HG03066 (cell line): ENCODE results near the gene CLEC18A.
"Not testable (repeated sequence)": the region's sequence is repeated elsewhere in the genome, so short reads cannot be mapped to it uniquely, and the experiment has no call there.

Experiments used
- ATAC-seq: cut with Tn5 transposase; IDR thresholded peaks from one replicate; pipeline ENCODE4 v1.9.1; 2021; ENCODE audit warnings: low read depth; ENCODE audit not compliant: unreplicated experiment

CLEC18A gene

DNA sequence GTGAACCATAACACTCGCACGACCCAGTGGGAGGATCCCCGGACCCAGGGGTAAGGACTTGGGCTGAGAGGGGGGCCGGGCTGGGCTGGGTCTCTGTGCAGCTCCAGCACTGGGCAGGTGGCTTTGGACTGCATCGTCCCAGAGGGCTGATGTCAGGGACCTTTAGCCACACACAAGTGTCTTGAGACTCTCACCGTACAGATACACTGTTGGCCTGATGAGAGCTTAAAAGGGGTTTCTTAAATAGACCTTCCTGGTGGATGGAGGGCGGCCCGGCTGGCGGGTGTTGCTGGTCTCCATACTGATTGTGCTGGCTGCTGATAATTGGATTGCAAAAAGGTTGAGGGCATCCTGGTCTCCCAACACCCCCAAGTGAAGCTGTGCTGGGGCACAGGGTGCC lies 21.7 kb upstream of the CLEC18A start:
- ATAC-seq: no peak

DNA sequence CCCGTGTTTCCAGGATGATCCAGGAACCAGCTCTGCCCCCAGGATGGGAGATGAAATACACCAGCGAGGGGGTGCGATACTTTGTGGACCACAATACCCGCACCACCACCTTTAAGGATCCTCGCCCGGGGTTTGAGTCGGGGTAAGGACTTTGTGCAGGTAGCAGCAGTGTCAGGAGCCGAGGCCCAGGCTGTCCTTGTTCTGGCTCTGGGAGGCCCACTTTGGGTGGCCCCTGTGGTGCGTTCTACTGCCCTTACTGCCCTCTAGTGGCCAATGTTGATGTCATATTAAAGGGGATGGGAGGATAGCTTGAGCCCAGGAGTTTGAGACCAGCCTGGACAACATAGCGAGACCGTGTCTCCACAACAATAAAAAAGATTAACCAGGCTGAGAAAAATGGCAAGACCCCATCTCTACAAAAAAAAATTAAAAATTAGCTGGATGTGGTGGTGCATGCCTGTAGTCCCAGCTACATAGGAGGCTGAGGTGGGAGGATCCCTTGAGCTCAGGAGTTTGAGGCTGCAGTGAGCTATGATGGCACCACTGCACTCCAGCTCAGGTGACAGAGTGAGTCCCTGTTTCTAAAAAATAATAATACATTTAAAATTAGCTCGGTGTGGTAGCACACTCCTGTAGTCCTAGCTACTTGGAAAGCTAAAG lies 20.9 kb upstream of the CLEC18A start:
- no peak for ATAC-seq

DNA sequence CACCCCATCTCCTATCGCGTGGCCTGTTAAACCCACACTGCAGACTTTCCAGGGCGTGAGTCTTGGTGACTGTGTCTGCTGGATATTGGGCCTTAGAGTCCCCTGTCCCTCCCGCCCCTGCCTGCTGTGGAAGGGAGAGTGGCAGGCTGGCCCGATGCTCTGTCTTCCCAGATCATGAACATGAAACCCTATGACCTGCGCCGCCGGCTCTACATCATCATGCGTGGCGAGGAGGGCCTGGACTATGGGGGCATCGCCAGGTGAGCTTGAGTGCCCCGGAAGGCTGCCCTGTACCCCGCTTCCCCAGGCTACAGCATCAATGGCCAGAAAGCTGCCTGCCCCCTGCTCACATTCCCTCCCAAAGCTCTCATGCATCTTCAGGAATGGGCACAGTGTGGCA lies 19.5 kb upstream of the CLEC18A start:
- ATAC-seq: no peak

DNA sequence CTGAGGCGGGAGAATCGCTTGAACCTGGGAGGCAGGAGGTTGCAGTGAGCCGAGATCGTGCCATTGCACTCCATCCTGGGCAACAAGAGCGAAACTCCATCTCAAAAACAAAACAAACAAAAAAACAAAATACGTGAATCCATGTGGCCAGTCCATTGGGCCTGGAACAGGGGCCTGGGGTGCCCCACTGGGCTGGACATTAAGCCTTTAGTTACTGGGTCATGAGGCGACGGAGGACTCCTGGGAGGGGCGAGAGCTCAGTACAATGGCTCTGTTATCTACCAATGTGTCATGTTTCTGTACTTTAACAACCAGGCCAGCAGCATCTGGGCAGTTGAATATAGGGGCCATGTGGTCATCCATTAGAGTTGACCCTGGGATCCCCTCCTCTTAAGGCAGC lies 18.9 kb upstream of the CLEC18A start:
- no peak for ATAC-seq

DNA sequence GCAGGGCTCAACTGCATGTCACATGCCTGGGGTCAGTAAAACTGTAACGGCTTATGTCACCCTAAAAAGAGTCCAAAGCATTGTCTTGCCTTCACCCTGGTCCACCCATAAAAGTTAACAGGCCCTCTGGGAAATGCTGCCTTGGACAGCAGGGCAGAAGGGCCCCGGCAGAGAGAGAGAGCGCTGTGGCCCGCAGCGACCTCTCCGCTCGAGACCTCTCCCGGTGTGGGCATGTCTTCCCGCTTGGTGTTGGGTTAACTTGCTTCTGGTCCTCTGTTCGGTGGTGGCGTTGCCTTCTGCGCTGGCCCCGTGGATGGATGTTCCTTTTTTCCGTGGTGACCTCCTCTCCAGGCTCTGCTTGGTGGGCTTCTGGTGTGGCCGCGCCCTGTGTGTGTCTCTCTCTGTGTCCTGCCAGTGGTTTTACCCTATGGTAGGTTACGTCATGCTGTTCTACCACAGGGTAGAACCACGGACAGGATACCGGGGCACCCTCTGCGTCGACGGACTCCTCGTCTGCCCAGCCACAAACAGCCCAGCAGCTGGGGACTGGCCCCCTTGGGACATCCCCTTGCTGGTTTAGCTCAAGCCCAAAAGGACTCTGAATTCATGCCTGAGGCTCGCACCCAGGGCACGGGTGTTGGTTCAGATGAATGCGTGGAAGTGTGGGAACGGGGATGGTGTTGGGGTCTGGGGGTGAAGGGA lies 18.3 kb upstream of the CLEC18A start:
- ATAC-seq: no peak

DNA sequence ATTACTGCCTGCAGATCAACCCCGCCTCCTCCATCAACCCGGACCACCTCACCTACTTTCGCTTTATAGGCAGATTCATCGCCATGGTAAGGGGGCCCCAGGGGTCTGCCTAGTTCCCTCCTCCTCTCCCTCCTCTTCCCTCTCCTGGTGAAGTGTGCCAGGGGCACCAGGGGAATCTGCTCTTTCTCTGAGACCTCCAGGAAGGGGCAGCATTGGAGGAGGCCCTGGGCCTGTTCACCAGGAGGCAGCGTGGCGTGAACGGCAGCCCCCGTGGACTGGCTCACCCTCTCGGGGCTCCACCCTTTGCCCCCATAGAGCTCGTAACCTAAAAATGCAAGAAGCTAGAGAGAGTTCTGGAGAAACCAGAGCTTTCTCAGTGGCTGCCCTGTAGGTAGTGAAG lies 17.1 kb upstream of the CLEC18A start:
- no peak for ATAC-seq

DNA sequence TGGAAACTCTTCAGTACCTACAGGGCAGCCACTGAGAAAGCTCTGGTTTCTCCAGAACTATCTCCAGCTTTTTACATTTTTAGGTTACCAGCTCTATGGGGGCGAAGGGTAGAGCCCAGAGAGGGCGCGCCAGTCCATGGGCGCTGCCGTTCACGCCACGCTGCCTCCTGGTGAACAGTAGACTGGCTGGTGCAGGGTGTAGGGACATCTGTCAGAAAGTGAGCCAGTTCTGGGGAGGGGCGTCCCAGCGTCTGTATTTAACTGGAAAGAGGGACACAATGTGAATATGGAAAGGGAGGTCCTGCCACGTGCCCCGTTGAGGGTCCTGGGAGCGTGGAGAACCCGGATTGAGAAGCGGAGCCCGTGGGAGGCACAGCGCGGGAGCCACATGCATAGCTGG lies 16.4 kb upstream of the CLEC18A start:
- ATAC-seq: no peak

DNA sequence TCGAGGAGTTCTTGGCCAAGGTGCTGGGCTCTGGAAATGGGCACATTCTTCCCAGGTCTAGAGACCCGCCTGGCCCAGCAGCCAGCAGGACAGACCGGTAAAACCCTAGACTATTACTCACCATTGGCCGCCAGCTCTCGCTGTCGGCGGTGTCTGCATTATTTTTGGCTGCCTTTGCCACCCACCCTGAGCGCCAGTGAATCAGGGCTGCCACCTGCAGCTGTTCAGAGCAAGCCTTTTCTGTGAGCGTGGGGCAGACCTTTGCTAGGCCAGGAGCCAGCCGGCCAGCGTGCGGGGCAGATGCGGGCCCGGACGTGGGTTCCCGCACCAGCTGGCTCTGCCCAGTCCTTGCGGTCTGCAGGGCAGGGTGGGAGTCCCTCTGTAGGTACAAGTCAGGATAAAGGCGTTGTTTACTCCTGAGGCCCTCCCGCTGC lies 15.8 kb upstream of the CLEC18A start:
- ATAC-seq: no peak

DNA sequence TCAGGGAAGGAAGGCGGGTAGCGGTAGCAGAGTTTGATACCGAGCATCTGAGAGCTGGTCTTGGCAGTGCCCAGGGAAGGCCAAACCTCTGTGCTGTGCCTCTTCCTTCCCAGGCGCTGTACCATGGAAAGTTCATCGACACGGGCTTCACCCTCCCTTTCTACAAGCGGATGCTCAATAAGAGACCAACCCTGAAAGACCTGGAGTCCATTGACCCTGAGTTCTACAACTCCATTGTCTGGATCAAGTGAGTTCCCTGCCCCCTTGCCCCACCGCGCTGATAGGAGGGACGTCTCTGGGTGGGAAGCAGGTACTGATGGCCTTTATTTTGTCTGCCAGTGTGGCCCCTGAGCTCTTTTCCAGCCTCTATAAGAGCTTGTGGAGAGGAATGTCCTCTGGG lies 15.4 kb upstream of the CLEC18A start:
- no peak for ATAC-seq

DNA sequence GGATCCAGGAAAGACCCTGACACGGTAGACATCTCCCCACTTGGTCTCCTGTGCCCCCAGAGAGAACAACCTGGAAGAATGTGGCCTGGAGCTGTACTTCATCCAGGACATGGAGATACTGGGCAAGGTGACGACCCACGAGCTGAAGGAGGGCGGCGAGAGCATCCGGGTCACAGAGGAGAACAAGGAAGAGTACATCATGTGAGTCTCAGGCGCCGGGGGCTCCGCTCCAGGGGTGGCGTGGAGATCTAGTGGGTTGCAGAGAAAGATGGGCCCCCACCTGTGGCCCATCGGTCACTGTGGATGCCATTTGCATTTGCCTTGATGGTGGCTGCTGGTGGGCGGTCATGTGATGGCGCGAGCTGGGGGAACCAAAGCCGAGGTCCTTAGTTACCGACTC lies 14.9 kb upstream of the CLEC18A start:
- ATAC-seq: no peak

DNA sequence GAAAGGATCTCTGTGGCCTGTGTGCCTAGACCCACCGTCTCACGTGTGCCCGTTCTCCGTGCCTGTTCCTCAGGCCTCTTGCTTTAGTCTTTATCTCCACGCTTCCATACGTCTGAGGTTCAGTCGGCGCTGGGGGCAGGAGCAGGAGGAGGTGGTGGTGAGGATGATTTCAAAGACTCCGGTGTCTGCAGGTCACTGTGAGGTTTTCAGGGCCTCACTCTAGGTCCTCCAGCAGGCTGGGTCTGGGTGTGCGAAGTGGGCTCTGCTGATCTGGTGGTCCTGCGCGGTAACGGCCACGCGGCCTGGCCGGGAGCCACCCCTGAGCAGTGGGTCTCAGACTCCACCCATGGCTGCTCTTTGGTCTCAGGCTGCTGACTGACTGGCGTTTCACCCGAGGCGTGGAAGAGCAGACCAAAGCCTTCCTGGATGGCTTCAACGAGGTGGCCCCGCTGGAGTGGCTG lies 14.4 kb upstream of the CLEC18A start:
- no peak for ATAC-seq

DNA sequence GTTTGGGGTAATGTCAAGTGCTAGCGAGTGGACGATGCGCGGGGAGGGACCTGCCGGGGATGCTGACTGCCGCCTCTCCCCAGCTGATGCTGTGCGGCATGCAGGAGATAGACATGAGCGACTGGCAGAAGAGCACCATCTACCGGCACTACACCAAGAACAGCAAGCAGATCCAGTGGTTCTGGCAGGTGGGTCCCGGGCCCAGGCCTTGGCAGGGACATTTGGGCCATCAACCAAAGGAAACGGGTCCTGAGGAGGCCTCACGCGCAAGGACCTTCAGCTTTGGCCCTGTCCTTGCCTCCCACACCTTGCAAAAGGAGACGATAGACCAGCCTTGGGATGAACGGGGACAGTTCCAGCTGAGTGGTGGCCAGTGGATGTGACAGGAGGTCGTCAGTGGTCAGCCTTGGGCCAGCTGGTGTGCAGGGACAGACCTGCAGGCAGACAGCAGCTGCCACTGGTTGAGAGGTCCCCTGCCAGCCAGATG lies 13.6 kb upstream of the CLEC18A start:
- ATAC-seq: no peak

DNA sequence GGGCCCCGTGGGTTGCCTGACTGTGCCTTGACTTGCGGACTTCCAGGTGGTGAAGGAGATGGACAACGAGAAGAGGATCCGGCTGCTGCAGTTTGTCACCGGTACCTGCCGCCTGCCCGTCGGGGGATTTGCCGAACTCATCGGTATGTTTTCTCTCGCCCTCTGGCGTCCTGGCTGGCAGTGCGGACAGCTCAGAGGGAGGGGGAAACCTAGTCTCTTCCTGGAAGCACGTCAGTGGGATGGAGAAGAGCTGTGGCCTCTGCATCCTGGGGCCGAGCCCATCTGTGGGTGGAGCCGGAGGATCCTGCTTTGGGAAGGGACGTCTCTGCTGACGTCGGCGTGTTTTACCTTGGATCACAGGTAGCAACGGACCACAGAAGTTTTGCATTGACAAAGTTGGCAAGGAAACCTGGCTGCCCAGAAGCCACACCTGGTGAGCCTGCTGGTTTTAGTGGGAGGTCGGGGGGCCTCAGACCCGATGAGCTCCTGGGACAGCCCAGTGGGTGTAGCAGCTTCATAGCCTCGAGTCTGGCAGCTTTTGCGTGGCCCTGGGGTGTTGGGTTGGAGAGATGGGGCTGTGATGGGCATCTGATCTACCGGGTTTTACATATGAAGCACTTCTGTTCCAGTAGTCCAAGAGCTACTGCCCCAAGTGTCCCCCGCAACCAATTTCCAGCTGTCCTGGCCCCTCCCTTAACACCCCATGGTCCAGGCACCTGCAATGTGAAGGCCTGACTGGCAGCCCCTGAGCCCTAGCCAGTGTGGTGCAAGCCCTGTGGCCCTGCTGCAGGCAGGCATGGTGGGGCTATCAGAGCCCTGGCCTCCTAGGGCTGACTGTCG lies 11.9 kb upstream of the CLEC18A start:
- ATAC-seq: no peak

DNA sequence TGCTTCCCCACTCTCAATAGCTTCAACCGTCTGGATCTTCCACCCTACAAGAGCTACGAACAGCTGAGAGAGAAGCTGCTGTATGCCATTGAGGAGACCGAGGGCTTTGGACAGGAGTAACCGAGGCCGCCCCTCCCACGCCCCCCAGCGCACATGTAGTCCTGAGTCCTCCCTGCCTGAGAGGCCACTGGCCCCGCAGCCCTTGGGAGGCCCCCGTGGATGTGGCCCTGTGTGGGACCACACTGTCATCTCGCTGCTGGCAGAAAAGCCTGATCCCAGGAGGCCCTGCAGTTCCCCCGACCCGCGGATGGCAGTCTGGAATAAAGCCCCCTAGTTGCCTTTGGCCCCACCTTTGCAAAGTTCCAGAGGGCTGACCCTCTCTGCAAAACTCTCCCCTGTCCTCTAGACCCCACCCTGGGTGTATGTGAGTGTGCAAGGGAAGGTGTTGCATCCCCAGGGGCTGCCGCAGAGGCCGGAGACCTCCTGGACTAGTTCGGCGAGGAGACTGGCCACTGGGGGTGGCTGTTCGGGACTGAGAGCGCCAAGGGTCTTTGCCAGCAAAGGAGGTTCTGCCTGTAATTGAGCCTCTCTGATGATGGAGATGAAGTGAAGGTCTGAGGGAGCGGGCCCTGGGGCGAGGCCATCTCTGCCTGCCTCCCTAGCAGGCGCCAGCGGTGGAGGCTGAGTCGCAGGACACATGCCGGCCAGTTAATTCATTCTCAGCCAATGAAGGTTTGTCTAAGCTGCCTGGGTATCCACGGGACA lies 11.1 kb upstream of the CLEC18A start:
- no peak for ATAC-seq

DNA sequence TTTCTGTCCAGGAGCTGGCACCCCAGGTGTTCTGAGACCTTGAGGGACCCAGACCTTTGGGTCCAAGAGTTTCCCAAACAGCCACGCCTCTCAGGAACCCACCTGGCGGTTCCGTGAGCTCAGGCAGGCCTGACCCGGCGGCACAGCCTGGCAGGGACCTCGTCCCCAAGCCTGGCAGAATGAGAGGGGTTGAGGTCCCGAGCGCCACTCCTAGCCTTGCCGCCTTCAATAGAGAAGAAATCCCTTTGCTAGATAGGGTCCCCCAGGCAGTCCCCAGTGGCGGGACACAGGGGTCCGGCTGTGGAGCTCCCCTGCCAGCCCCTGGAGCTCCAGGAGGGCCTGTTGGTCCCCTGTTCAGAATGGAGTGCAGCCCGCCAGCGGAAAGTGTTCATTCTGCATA lies 10.5 kb upstream of the CLEC18A start:
- no peak for ATAC-seq

DNA sequence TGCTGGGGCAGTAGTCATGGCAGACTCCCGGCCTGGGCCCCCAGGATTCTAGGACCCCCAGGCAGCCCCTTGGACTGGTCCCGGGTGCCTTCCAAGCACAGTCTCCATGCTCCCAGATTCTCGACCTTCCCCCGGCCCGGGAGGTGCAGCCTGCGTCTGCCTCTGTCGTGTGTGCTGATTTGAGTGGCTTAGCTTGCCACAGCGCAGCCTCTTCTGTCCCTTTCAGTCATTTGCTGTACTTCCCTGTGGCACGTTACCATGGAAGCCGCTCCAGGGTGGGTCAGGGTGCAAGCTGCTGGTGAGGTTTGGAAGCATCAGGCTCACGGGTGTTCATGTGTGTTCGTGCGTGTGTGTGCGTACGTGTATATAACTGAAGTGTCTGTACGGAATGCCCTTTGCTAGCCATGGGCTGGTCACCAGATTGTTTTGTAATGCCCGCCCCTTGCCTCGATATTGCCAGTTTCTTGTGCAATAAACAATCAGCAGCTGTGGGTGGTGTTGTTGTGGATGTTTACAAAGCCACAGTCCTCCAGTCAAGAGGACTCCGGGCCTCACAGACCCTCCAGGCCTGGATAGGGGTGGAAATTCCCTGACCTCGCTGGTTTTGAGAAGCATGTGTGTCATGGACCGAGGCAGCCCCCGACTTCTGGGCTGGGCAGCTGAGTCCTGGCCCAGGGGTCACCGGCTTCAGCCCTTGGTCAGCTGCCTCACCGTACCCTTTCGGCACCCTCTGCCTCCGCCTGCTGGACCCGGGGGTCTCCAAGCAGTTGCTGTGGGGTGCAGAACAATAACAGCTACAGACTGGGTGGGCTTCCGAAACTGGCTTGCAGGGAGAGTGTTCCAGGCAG lies 9.7 kb upstream of the CLEC18A start:
- ATAC-seq: no peak

DNA sequence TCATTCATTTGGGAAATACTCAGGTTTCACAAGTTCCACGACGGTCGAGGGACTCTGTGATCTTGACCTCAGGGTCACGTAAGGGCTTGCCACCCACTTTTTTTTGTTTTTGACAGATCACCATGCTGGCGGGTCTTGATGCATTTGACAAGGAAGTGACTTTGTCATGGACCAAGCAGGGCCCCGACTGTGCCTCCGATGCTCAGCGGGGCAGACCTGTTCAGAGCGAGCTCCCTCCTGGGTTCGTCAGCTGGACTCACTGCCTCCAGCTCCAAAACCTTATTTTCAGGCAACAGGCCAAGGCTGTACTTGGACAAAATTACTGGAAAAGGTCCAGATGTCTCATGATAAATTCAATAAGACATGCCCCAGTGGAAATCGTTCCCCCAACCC lies 9.0 kb upstream of the CLEC18A start:
- ATAC-seq: no peak

DNA sequence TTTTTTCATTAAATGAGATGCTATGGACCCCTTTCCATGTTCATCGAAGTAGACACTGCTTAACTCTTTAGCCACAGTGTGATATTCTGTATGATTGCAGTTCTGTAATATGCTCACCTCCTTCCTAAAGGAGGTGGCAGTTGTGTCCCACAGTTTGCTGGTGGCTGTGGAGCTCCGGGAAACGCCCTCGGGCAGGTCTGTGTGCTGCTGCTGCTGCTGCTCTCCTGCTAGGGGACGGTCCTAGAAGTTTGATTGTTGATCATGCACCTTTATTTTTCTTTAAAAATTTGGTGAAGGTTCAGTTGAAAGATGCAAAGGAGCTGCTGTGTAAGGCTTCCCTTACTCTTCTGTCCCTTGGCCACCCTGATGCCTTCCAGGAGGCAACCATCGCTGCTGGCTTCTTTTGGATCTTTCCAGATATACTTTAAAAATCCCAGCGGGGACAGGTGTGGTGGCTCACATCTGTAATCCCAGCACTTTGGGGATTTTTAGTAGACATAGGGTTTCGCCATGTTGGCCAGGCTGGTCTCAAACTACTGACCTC lies 8.4 kb upstream of the CLEC18A start:
- ATAC-seq: no peak

DNA sequence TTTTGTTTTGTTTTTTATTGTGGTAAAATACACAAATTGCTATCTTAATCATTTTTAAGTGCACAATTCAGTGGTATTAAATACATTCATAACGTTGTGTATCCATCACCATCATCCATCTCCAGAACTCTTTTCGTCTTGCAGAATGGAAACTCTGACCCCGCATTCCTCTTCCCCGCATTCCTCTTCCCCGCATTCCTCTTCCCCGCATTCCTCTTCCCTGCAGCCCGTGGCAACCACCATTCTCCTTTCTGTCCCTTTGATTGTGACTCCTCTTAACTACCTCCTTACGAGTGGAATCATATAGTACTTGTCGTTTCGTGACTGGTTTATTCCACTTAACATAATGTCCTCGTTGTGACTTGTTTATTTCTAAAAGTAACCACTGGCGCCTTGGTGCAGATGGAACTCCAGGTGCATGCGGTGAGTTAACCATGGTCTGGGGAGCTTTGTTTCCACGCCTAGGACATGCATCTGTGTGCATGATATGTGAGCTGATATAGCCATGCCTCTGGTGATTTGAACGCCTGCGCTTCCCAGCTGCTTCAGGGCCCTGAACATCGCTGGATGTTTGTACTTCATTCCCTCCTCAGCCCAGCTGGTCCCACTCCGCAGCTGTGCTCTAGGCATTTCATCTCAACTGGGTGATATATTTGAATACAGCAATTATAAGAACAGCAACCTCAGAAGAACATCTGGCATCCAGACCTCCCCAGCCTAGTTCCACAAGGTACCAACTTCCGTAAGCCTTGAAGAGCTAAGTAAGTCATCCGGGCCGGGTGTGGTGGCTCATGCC lies 7.7 kb upstream of the CLEC18A start:
- ATAC-seq: not testable (repeated sequence)
